ENCODE results near the gene ALG1. TPM values are rescaled to one million over a fixed set of nuclear protein-coding genes. Genes with fewer than 3 reads are reported as not detected.

ALG1 gene
- total and polyA plus RNA-seq, 10 of the 15 experiments (the other 5 are each of a cell fraction or from before 2014, with no cell fraction given): 1.5 to 43.2 (median 23.8) TPM

- no peak for FAIRE-seq
These were observed 5.1 kb upstream of the ALG1 start for GRCh38 chr16:5066511-5066910.

More at GRCh38 chr16:5066511-5066910, 5.1 kb upstream of the ALG1 start:
- ChIA-PET CTCF (interaction anchor here (0.6 to 1.2 kb wide), 2 partner anchors 18 to 301 kb away, joined by 4 read pairs; no protein-coding TSS in a partner anchor), SMC1A (ENCODE audit: uncharacterized antibody, unreplicated experiment) (no interaction called here), RAD21 (ENCODE audit: unreplicated experiment) (no interaction called here), POLR2A (no interaction called here)
- Histone ChIP-seq H3K9ac (ENCODE audit: control insufficient read depth, insufficient read depth, low read length) (no peak overlapping the region), H3K27ac (ENCODE audit: control insufficient read depth, insufficient read depth) (no peak overlapping the region), H3K79me2 (ENCODE audit: control insufficient read depth, insufficient read depth, low read length) (no peaks in the 10 kb centered on the region), H3K4me2 (ENCODE audit: control insufficient read depth, insufficient read depth) (no peak overlapping the region), H3K27me3 (replicated peaks in 1 of 2; ENCODE audit: control insufficient read depth in 2 of 2, insufficient read depth in 2 of 2, low read length in 1 of 2) (no peaks in the 10 kb centered on the region; a peak in 1 of 4 replicates), H3K9me3 (replicated peaks; ENCODE audit: control insufficient read depth, insufficient read depth, low read length) (no peaks in the 10 kb centered on the region; the same call in 2 of the 3 replicates), H3K4me1 (ENCODE audit: control insufficient read depth, insufficient read depth, low read length) (peaks cover 21% of the 10 kb centered on the region), H4K20me1 (ENCODE audit: control insufficient read depth, insufficient read depth) (no peaks in the 10 kb centered on the region), H3K36me3 (ENCODE audit: control insufficient read depth in 2 of 2, insufficient read depth in 2 of 2, low read length in 1 of 2) (no peaks in the 10 kb centered on the region), H3K4me3 (no peak overlapping the region), H2AFZ (ENCODE audit: control insufficient read depth, low read depth, low read length) (no peak overlapping the region)
- DNase-seq (ENCODE audit: low read depth, low spot score) (no peak), ATAC-seq (no peak)
- WGBS (ENCODE audit: insufficient coverage, insufficient replicate concordance, low lambda C conversion rate, missing lambda C conversion rate): 46% methylated on average over 6 of the region's 6 CpGs
- no TSS peak for BruUV-seq (replicated peaks)
- TF ChIP-seq NFXL1 (IDR thresholded peaks at IDR 0.05; ENCODE audit: borderline replicate concordance): no peak
- no peak for TF ChIP-seq SP1 (IDR thresholded peaks at IDR 0.05; ENCODE audit: low read depth, low read length)
- TF ChIP-seq, protein P1, sequence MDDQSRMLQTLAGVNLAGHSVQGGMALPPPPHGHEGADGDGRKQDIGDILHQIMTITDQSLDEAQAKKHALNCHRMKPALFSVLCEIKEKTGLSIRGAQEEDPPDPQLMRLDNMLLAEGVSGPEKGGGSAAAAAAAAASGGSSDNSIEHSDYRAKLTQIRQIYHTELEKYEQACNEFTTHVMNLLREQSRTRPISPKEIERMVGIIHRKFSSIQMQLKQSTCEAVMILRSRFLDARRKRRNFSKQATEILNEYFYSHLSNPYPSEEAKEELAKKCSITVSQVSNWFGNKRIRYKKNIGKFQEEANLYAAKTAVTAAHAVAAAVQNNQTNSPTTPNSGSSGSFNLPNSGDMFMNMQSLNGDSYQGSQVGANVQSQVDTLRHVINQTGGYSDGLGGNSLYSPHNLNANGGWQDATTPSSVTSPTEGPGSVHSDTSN (IDR thresholded peaks at IDR 0.05; ENCODE audit: insufficient replicate concordance, low read depth, low read length): no peak
- no peak for TF ChIP-seq EGR1 (IDR thresholded peaks at IDR 0.05; ENCODE audit: borderline replicate concordance in 1 of 2, low read depth in 2 of 2, low read length in 2 of 2)
- no peak for TF ChIP-seq RFX5 (IDR thresholded peaks at IDR 0.05; ENCODE audit: low read depth, low read length)
- no peak for TF ChIP-seq YBX1 (IDR thresholded peaks at IDR 0.05)
- TF ChIP-seq ETV6 (conservative IDR thresholded peaks at IDR 0.05 in 1 of 2, IDR thresholded peaks at IDR 0.05 in 1 of 2; ENCODE audit: borderline replicate concordance in 1 of 2, low read depth in 1 of 2): no peak
- TF ChIP-seq, protein P2, sequence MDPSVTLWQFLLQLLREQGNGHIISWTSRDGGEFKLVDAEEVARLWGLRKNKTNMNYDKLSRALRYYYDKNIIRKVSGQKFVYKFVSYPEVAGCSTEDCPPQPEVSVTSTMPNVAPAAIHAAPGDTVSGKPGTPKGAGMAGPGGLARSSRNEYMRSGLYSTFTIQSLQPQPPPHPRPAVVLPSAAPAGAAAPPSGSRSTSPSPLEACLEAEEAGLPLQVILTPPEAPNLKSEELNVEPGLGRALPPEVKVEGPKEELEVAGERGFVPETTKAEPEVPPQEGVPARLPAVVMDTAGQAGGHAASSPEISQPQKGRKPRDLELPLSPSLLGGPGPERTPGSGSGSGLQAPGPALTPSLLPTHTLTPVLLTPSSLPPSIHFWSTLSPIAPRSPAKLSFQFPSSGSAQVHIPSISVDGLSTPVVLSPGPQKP (IDR thresholded peaks at IDR 0.05; ENCODE audit: low read depth, low read length): no peak
- no peak for TF ChIP-seq TCF3 (IDR thresholded peaks at IDR 0.05; ENCODE audit: borderline replicate concordance, insufficient read depth, low read depth, low read length)
- no peak for TF ChIP-seq TCF7 (IDR thresholded peaks at IDR 0.05; ENCODE audit: borderline replicate concordance)
- TF ChIP-seq DPF2 (IDR thresholded peaks at IDR 0.05): no peak
- TF ChIP-seq ESRRA (IDR thresholded peaks at IDR 0.05; ENCODE audit: low read length): no peak
- no peak for TF ChIP-seq IKZF1 (conservative IDR thresholded peaks at IDR 0.05)
- intact Hi-C loops (cut with micrococcal nuclease; ENCODE audit: unreplicated experiment) (loop anchor here (10.0 kb wide), 1 partner anchor 92 kb away; no protein-coding TSS in a partner anchor), in situ Hi-C loops (cut with MboI) (no loop called here)

Measured in GM12878 (cell line).